Adrenal gland (tissue), 12 donors: ENCODE data around the gene FXYD3. TPM values are rescaled to one million over a fixed set of nuclear protein-coding genes. Genes with fewer than 3 reads are reported as not detected.

Experiments used
- DNase-seq, 7 donors: peaks; one replicate each; pipeline ENCODE4 v3.0.0-alpha.2; 2019 to 2020
- H3K27ac ChIP-seq, 5 donors: fragments of 200-600 bp; sonication (generic) in 4 of 5; 1 replicate in 3 of 5; 2 replicates in 2 of 5; pipeline versions ENCODE4 v1.5.1 to v1.8.0; 2016 to 2020; ENCODE audit warnings: mild to moderate bottlenecking in 1 of 5
- H3K27me3 ChIP-seq: fragments of 200-600 bp; 2 replicates; pipeline ENCODE4 v1.8.0; 2021
- H3K36me3 ChIP-seq, 2 donors: fragments of 200-600 bp; replicated peaks in 1 of 2; 1 replicate in 1 of 2; 2 replicates in 1 of 2; pipeline versions ENCODE4 v1.5.1 to v1.8.0; 2018 to 2022
- H3K4me1 ChIP-seq, 2 donors: fragments of 200-600 bp; replicated peaks in 1 of 2; 1 replicate in 1 of 2; 2 replicates in 1 of 2; pipeline versions ENCODE4 v1.5.1 to v1.8.0; 2018 to 2021
- H3K4me3 ChIP-seq, 4 donors: fragments of 200-600 bp; sonication (generic) in 3 of 4; one replicate each; pipeline ENCODE4 v1.5.1; 2016 to 2018
- H3K9me3 ChIP-seq, 3 donors: fragments of 200-600 bp; sonication (generic) in 1 of 3; replicated peaks in 1 of 3; 1 replicate in 2 of 3; 2 replicates in 1 of 3; pipeline versions ENCODE4 v1.5.1 to v1.8.0; 2016 to 2021
- POLR2A ChIP-seq, 2 donors: fragments of 450-650 bp; IDR thresholded peaks; one replicate each; pipeline ENCODE4 v1.6.1; 2017; ENCODE audit warnings: antibody characterized with exemption in 2 of 2, mild to moderate bottlenecking in 2 of 2, moderate library complexity in 1 of 2
- WGBS, 4 donors: extraction: QIAGEN DNeasy Blood & Tissue Kit in 2 of 4; methylation state at CpG; one replicate each; pipeline versions ENCODE4 v1.1.5 to v1.1.7; 2013 to 2017; 5-methylcytosine and 5-hydroxymethylcytosine counted together
- intact Hi-C, 2 donors: fragments of 100-400 bp; cut with DNase I; formaldehyde crosslinking; loops; one replicate each; pipeline versions ENCODE4 v1.14.1 to v1.15.0; 2022 to 2023
- polyA plus RNA-seq, 3 donors: library from polyadenylated mRNA; stranded (reverse); fragments of 200-250 nt in 2 of 3; fragments of 350-450 nt in 1 of 3; fragmentation: Illumina TruSeq in 1 of 3; extraction: RNeasy Lipid Tissue Mini Kit (QIAGEN cat#74804) in 1 of 3; gene quantifications; one replicate each; pipeline ENCODE4 v1.2.3, GENCODE V29; 2013 to 2014
- total RNA-seq, 9 donors: library from RNA; depleted of rRNA in 4 of 9; stranded (reverse); fragments of >200 nt in 4 of 9; fragments of 120-200 nt in 1 of 9; fragmentation: NEBNext Ultra II Directional in 1 of 9; extraction: Animal tissue kit (Norgen Biotek cat#: 25700) in 1 of 9; gene quantifications; one replicate each; pipeline versions ENCODE4 v1.1.0 to v1.2.4, GENCODE V29; 2013 to 2023
- TF ChIP-seq, protein P1 (sequence below), 6 experiments: fragments of 450-650 bp in 4 of 6; fragments of 200-600 bp in 2 of 6; sonication (generic) in 1 of 6; IDR thresholded peaks; 1 replicate in 5 of 6; 2 replicates in 1 of 6; pipeline versions ENCODE4 v1.5.1 to v1.8.0; 2016 to 2021; ENCODE audit warnings: antibody characterized with exemption in 6 of 6, mild to moderate bottlenecking in 2 of 6, moderate library complexity in 1 of 6
- donor health status: healthy with polysubstance abuse.
- donor health status: Bipolar disorder and iron deficiency.
- donor health status: DM: yes; HTN: yes; CAD: no.
- donor health status: DM: no; HTN: no; CAD: no.
- donor health status: DM: no; HTN: no; CAD: no.
- donor health status: DM: yes; HTN: yes; CAD: no.

FXYD3 gene
- total and polyA plus RNA-seq, 12 donors, result 0.34 to 4.6 (median 2.3) TPM; not detected in 4

DNA sequence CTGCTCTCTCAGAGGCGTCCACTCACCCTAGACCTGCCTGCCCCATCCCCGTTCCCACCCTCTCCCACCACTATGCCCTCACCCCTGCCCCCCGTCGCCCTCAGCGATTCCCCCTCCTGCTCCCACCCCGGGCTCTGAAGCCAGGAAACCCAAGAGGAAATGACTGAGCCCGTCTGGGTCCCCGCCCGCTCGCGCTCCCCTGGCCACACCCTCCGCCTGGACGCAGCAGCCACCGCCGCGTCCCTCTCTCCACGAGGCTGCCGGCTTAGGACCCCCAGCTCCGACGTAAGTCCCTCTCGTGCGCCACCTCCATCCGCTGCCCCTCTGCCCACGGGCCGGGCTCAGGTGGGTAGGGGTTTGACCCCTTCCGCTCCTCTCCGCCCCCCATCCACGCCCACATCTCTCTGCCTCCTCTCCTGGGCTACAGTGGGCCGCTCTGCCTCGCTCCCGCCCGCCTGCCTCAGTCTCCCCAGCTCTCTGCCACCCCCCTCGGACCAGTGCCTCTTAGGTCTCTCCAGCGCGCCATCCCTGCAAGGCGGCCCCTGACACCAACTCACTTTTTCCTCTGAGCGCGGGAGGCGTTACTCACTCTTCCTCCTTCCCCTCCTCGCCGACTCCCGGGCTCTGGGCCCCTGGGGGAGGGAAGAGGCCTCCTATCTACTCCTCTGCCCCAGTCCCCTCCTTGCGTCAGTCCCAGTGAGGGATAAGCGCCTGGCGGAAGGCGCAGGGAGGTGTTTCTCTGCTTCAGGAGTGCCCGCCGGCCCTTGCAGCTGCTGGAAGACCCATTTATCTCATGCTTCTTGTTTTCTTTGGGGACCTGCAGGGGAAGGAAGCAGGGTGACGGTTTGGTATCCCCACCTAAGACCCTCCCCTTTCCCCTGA is 39.1 kb downstream of the FXYD3 start, which contains the start of gene FXYD5:
Gene FXYD5 (plus strand): TSS at position 211 of the 882 bp plus-strand sequence. CDS start 816 bp downstream, outside the sequence.
- peaks cover 6 to 18% of the 10 kb centered on the region in 2 donors for H3K4me1 ChIP-seq
- H3K27me3 ChIP-seq, result peaks cover 13% of the 10 kb centered on the region
- TF ChIP-seq, protein P1, sequence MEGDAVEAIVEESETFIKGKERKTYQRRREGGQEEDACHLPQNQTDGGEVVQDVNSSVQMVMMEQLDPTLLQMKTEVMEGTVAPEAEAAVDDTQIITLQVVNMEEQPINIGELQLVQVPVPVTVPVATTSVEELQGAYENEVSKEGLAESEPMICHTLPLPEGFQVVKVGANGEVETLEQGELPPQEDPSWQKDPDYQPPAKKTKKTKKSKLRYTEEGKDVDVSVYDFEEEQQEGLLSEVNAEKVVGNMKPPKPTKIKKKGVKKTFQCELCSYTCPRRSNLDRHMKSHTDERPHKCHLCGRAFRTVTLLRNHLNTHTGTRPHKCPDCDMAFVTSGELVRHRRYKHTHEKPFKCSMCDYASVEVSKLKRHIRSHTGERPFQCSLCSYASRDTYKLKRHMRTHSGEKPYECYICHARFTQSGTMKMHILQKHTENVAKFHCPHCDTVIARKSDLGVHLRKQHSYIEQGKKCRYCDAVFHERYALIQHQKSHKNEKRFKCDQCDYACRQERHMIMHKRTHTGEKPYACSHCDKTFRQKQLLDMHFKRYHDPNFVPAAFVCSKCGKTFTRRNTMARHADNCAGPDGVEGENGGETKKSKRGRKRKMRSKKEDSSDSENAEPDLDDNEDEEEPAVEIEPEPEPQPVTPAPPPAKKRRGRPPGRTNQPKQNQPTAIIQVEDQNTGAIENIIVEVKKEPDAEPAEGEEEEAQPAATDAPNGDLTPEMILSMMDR (IDR thresholded peaks at IDR 0.05), result peak in 2 of 6 experiments; percentile 17 to 21
- no peak for TF ChIP-seq POLR2A (IDR thresholded peaks at IDR 0.05)
- H3K27ac ChIP-seq, result peak within 1 kb of the TSS in 1 of 5 donors; percentile 67
- peak; percentile 54 to 89 (median 58) for DNase-seq
- no peaks in the 10 kb centered on the region for H3K9me3 ChIP-seq
- 1 to 4% (median 3%) methylated on average over 29 to 49 of the region's 49 CpGs for WGBS, 4 donors
- peak within 1 kb of the TSS in 3 of 4 donors; percentile 33 to 53 (median 37) for H3K4me3 ChIP-seq
- H3K36me3 ChIP-seq, result peaks cover 0 to 10% of the 10 kb centered on the region in 2 donors
- intact Hi-C loops, result no loop called here

DNA sequence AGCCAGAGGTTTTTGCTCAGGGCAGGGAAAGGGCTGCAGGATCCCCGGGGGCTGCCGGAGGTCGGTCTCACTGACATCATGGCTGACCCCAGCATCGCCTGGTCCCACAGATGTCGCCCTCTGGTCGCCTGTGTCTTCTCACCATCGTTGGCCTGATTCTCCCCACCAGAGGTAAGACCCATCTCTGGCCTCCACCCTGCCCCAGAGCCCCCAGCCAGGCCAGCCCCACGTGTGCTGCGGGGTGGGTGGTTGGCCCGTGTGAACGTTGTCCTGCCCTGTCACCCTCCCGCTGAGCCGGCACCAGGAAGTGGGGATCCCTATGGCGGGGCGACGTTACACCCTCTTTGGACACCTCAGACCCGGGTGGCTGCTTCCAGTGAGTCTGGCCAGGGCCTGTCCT is 39.8 kb downstream of the FXYD3 start:
- peaks cover 13% of the 10 kb centered on the region for H3K27me3 ChIP-seq
- H3K27ac ChIP-seq, result no peak overlapping the region
- H3K9me3 ChIP-seq, result no peaks in the 10 kb centered on the region
- peaks cover 0 to 10% of the 10 kb centered on the region in 2 donors for H3K36me3 ChIP-seq
- peak overlapping the region in 1 of 4 donors; percentile 53 for H3K4me3 ChIP-seq
- no peak for DNase-seq
- intact Hi-C loops, result no loop called here
- TF ChIP-seq POLR2A (IDR thresholded peaks at IDR 0.05), result no peak
- TF ChIP-seq, protein P1 (IDR thresholded peaks at IDR 0.05), result no peak
- WGBS, 4 donors, result 45 to 60% (median 54%) methylated on average over 5 to 17 of the region's 17 CpGs
- H3K4me1 ChIP-seq, result peaks cover 6 to 18% of the 10 kb centered on the region in 2 donors

DNA sequence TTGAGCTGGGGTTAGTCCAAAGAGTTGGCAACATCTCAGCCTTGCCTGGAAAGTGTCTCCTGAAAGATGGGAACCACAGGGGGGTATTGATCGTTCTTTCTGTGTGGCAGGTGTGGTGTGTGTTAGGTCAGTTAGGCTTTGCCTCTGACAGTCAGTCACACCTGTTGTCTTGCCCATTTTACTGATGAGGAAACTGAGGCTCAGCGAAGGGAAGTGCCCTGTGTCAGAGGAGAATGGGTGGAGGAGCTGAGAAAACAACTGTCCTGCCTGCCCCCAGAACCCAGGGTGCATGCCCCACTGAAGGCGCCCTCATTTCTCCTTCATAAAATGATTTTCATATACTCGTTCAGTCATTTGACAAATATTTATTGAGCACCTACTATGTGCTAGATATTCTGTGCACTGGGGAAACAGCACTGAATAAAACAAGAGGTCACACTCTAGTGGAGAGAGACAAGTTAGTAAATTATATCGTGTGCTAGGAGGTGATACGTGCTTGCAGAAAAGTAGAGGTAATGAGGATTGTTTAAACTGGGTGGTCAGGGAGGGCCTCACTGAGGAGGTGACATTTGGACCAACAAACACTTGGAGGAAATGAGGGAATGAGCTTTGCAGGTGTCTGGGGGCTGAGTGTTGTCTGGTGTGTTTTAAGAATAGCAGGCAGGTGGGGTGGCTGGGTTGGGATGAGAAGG is 40.5 kb downstream of the FXYD3 start:
- DNase-seq, result no peak
- H3K36me3 ChIP-seq, result peaks cover 0 to 10% of the 10 kb centered on the region in 2 donors
- 82 to 87% (median 85%) methylated on average over 6 of the region's 6 CpGs for WGBS, 4 donors
- peaks cover 6 to 18% of the 10 kb centered on the region in 2 donors for H3K4me1 ChIP-seq
- no peak overlapping the region for H3K27ac ChIP-seq
- H3K9me3 ChIP-seq, result no peaks in the 10 kb centered on the region
- TF ChIP-seq POLR2A (IDR thresholded peaks at IDR 0.05), result no peak
- TF ChIP-seq, protein P1 (IDR thresholded peaks at IDR 0.05), result no peak
- H3K4me3 ChIP-seq, result no peak overlapping the region
- peaks cover 13% of the 10 kb centered on the region for H3K27me3 ChIP-seq
- intact Hi-C loops, result no loop called here

DNA sequence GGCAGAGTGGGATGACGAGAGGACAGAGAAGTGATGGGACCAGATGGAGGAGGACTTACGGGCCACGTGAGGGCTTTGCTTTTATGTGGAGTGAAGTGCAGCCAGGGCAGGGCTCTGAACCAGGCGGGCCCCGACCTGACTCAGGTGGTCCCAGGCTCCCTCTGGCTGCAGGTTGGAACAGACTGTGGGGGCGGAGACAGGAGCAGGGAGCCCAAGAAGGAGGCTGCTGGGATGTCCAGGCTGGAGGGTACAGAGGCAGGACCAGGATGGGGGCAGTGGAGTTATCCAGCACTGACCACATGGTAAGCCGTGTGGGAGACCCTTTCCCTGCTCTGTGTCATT is 41.0 kb downstream of the FXYD3 start:
- peaks cover 0 to 10% of the 10 kb centered on the region in 2 donors for H3K36me3 ChIP-seq
- no peak overlapping the region for H3K27ac ChIP-seq
- 83 to 88% (median 85%) methylated on average over 7 of the region's 7 CpGs for WGBS, 4 donors
- DNase-seq, result no peak
- H3K4me3 ChIP-seq, result no peak overlapping the region
- no peaks in the 10 kb centered on the region for H3K9me3 ChIP-seq
- peaks cover 6 to 18% of the 10 kb centered on the region in 2 donors for H3K4me1 ChIP-seq
- intact Hi-C loops, result no loop called here
- TF ChIP-seq, protein P1 (IDR thresholded peaks at IDR 0.05), result no peak
- no peak for TF ChIP-seq POLR2A (IDR thresholded peaks at IDR 0.05)
- H3K27me3 ChIP-seq, result peaks cover 13% of the 10 kb centered on the region
